Peyer's patch (tissue), 4 donors: Measurements from ENCODE around the gene MAD1L1.

ENCODE experiments used
- POLR2A ChIP-seq, 2 donors: fragments of 450-650 bp; IDR thresholded peaks; one replicate each; pipeline ENCODE4 v1.5.1; 2017; ENCODE audit warnings: antibody characterized with exemption in 2 of 2, mild to moderate bottlenecking in 2 of 2, moderate library complexity in 2 of 2
- TF ChIP-seq, protein P1 (sequence below), 6 experiments: fragments of 450-650 bp in 4 of 6; fragments of 200-600 bp in 2 of 6; sonication (generic) in 1 of 6; IDR thresholded peaks; one replicate each; pipeline ENCODE4 v1.5.1; 2017 to 2019; ENCODE audit warnings: antibody characterized with exemption in 6 of 6, mild to moderate bottlenecking in 3 of 6, moderate library complexity in 1 of 6

DNA sequence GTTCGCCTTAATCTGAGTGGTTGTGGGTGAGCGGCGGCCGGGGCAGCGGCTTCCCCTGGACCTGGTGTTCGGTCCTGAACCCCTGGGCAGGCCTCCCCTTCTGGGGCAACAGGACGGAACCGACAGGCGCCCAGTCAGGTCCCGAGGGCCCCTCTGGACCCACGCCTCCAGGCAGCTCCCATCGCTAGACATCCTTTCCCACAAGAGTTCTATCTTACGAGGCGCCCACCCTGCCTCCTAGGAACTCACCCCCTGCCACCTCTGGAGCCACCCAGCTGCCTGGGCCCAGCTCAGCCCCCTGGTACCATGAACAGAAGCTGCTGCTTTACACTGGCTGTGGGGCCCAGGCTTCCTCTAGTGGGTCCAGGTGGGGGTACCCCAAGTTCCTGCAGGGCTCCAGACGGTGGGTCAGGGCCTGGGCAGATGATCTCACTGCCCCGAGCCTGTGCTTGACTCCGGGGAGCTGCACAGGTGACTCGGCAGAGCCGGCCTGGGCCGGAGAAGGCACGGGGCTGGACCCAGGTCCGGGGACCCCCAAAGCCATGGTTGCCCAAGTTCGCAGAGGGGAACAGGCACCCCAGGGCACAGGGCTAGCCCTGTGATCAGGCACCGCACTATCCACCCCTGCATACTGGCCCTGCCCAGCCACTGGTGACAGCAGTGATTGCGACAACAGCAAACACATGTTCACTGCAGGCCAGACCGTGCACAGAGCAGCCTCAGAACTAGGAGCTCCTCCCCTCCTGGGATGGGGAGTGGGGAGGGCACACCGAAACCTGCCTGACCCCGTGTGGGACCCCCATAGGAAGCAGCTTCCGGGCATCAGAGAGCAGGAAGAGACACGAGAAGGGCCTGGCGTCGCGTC is 382.4 kb downstream of the MAD1L1 start:
- TF ChIP-seq, protein P1, sequence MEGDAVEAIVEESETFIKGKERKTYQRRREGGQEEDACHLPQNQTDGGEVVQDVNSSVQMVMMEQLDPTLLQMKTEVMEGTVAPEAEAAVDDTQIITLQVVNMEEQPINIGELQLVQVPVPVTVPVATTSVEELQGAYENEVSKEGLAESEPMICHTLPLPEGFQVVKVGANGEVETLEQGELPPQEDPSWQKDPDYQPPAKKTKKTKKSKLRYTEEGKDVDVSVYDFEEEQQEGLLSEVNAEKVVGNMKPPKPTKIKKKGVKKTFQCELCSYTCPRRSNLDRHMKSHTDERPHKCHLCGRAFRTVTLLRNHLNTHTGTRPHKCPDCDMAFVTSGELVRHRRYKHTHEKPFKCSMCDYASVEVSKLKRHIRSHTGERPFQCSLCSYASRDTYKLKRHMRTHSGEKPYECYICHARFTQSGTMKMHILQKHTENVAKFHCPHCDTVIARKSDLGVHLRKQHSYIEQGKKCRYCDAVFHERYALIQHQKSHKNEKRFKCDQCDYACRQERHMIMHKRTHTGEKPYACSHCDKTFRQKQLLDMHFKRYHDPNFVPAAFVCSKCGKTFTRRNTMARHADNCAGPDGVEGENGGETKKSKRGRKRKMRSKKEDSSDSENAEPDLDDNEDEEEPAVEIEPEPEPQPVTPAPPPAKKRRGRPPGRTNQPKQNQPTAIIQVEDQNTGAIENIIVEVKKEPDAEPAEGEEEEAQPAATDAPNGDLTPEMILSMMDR (IDR thresholded peaks at IDR 0.05) = no peak
- no peak for TF ChIP-seq POLR2A (IDR thresholded peaks at IDR 0.05)
